GM12873 (cell line): ENCODE measurements around the gene GALP.

Source experiments
- CTCF ChIP-seq: IDR thresholded peaks from 2 replicates; pipeline ENCODE4 v1.5.1; 2012; ENCODE audit warnings: low read depth, mild to moderate bottlenecking, moderate library complexity, low read length, control low read depth; ENCODE audit not compliant: insufficient read depth; ENCODE audit errors: missing control alignments

Gene GALP

DNA sequence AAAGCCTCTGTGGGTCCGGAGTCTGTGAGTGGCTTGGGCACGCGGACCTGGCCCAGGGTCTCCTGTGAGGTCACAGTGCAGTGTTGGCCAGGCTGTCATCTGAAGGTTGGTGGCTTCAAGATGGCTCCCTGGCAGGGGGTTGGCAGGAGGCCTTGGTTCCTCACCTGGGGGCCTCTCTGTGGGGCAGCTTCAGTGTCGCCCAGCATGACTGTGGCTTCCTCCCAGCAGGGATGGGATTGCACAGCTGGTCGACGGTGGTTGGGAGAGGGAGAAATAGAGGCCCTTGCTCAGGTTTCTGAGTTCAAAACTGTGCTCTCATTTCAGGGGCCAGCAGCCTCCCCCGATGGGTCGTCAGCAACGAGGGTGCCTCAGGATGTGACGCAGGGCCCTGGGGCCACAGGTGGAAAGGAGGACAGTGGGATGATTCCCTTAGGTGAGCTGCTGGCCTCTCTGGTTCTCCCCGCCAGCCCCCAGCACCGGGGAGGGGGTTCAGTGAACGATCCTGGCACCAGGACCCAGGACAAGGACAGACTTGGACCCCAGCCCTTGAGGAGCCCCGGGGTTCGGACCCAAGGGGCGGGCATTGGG lies 17.5 kb upstream of the GALP start:
- no peak for TF ChIP-seq CTCF

DNA sequence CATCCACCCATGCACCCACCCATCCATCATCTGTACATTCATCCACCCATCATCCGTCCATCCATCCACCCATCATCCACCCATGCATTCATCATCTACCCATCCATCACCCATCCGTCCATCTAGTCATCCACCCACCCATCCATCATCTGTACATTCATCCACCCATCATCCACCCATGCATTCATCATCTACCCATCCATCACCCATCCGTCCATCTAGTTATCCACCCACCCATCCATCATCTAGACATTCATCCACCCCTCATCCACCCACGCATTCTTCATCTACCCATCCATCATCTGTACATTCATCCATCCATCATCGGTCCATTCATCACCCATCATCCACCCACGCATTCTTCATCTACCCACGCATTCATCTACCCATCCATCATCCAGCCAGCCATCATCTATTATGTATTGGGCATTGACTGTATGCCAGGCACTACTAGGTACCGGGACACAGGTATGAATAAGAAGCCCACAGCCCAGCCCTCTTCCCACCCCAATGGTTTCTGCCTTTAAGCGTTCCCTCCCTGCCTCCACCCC lies 16.7 kb upstream of the GALP start:
- no peak for TF ChIP-seq CTCF

DNA sequence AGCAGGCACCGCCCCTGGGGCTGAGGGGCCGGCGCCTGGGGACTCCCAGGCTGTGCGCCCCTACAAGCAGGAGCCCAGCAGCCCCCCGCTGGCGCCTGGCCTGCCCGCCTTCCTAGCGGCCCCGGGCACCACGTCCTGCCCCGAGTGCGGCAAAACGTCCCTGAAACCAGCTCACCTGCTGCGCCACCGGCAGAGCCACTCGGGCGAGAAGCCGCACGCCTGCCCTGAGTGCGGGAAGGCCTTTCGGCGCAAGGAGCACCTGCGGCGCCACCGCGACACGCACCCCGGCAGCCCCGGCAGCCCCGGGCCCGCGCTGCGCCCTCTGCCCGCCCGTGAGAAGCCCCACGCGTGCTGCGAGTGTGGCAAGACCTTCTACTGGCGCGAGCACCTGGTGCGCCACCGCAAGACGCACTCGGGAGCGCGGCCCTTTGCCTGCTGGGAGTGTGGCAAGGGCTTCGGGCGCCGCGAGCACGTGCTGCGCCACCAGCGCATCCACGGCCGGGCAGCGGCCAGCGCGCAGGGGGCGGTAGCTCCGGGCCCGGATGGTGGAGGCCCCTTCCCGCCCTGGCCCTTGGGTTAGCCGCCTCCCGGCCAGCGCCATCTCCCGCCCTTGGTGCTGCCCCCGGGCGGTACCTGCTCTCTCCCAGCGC lies 16.1 kb upstream of the GALP start:
- TF ChIP-seq CTCF = no peak

GRCh38 chr19:56161534-56161933 lies 14.3 kb upstream of the GALP start:
- no peak for TF ChIP-seq CTCF

DNA sequence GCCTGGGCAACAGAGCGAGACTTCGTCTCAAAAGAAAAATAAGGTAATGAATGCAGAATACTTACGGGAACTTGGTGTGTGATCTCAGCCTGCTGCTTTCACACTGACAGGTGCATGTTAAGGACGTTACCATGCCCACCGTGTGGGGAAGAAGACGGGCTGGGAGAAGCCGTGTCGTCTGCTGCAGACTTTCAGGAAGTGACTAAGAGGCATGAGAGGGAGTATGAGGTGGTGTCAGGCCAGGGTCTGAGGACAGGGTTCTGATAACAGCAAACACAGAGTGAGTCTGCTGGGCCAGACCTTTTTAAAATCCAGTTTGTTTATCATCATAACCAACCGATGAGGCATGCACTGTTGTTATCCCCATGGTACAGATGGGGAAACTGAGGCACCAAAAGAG lies 13.6 kb upstream of the GALP start:
- no peak for TF ChIP-seq CTCF

DNA sequence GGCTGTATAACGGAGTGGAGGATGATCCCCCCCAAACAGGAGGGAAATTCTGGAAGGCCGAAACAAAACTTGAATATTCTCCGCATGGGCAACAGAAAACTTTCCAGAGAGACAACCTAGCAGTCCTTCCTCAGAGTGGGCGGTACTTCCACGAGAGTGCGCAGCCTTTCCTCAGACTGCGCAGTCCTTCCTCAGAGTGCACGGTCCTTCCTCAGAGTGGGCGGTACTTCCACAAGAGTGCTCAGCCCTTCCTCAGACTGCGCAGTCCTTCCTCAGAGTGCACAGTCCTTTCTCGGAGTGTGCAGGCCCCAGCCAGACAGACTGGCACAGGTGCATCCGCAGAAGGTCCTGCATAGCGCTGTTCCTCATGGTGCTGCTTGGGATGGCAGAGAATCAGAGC lies 12.7 kb upstream of the GALP start:
- no peak for TF ChIP-seq CTCF

DNA sequence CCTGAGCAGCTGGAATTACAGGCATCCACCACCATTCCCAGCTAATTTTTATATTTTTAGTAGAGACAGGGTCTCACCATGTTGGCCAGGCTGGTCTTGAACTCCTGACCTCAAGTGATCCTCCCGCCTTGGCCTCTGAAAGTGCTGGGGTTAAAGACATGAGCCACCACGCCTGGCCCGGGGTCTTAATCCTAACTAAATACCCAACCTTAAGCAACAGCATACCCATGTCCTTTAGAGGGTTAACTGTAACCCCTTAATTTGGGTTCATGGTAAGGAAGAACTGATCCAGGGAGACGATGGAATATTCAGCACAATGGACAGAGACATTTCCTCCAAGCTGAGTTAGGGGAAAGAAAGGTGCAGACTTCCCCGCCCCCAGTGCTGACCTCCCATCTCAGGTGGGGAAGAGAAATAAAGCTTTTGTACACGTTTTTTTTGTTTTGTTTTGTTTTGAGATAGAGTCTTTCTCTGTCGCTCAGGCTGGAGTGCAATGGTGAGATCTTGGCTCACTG lies 8.7 kb upstream of the GALP start:
- no peak for TF ChIP-seq CTCF
